Esophagus squamous epithelium (tissue), 5 donors: ENCODE measurements around the gene AK8. TPM values are rescaled to one million over a fixed set of nuclear protein-coding genes. Genes with fewer than 3 reads are reported as not detected.

ENCODE experiments used
- DNase-seq: peaks from one replicate; lab custom pipeline; 2025; lab: John Stamatoyannopoulos, UW
- H3K27ac ChIP-seq, 4 donors: fragments of 200-600 bp; sonication (generic); one replicate each; pipeline ENCODE4 v1.5.1; 2016 to 2019; ENCODE audit warnings: mild to moderate bottlenecking in 1 of 4
- H3K27me3 ChIP-seq, 4 donors: fragments of 200-600 bp; sonication (generic); 1 replicate in 3 of 4; 2 replicates in 1 of 4; pipeline versions ENCODE4 v1.5.1 to v1.6.0; 2017 to 2021; ENCODE audit warnings: antibody characterized with exemption in 1 of 4
- H3K36me3 ChIP-seq, 3 donors: fragments of 200-600 bp; sonication (generic); one replicate each; pipeline ENCODE4 v1.5.1; 2016 to 2019
- H3K4me1 ChIP-seq, 3 donors: fragments of 200-600 bp; sonication (generic); one replicate each; pipeline ENCODE4 v1.5.1; 2017 to 2019
- H3K4me3 ChIP-seq, 4 donors: fragments of 200-600 bp; sonication (generic); 1 replicate in 3 of 4; 2 replicates in 1 of 4; pipeline ENCODE4 v1.5.1; 2016 to 2019; ENCODE audit warnings: mild to moderate bottlenecking in 2 of 4, moderate library complexity in 1 of 4
- H3K9me3 ChIP-seq, 3 donors: fragments of 200-600 bp; sonication (generic); one replicate each; pipeline ENCODE4 v1.5.1; 2016 to 2019
- CTCF ChIP-seq, 6 experiments: fragments of 450-650 bp in 4 of 6; fragments of 200-600 bp in 2 of 6; sonication (generic) in 2 of 6; IDR thresholded peaks; one replicate each; pipeline ENCODE4 v1.5.1; 2016 to 2019; ENCODE audit warnings: antibody characterized with exemption in 6 of 6, mild to moderate bottlenecking in 4 of 6, moderate library complexity in 4 of 6
- POLR2A ChIP-seq, 4 donors: fragments of 450-650 bp; IDR thresholded peaks; one replicate each; pipeline ENCODE4 v1.6.1; 2017; ENCODE audit warnings: antibody characterized with exemption in 4 of 4, mild to moderate bottlenecking in 4 of 4, moderate library complexity in 3 of 4
- WGBS, 2 donors: methylation state at CpG; one replicate each; pipeline ENCODE4 v1.1.5; 2018; 5-methylcytosine and 5-hydroxymethylcytosine counted together
- intact Hi-C: fragments of 100-400 bp; cut with DNase I; formaldehyde crosslinking; loops from one replicate; pipeline ENCODE4 v1.15.0; 2022
- total RNA-seq, 4 donors: library from RNA; depleted of rRNA; stranded (reverse); fragments of >200 nt; gene quantifications; one replicate each; pipeline ENCODE4 v1.1.0, GENCODE V29; 2016
- donor health status: DM: yes; HTN: yes; CAD: no.

Gene AK8
- total RNA-seq, 4 donors from 2014 or later = 0.38 to 1.1 (median 0.48) TPM; not detected in 1

GRCh38 chr9:132784286-132784830 is 93.7 kb downstream of the AK8 start:
- H3K4me3 ChIP-seq = no peak overlapping the region
- TF ChIP-seq CTCF (IDR thresholded peaks at IDR 0.05) = no peak
- TF ChIP-seq POLR2A (IDR thresholded peaks at IDR 0.05) = no peak
- intact Hi-C loops = no loop called here
- H3K4me1 ChIP-seq = no peaks in the 10 kb centered on the region
- H3K9me3 ChIP-seq = no peaks in the 10 kb centered on the region
- no peak overlapping the region for H3K27ac ChIP-seq
- DNase-seq = no peak
- H3K36me3 ChIP-seq = no peaks in the 10 kb centered on the region
- WGBS, 2 donors = 80 to 84% methylated on average over 4 of the region's 4 CpGs
- H3K27me3 ChIP-seq = peaks cover 0 to 13% (median 0%) of the 10 kb centered on the region in 4 donors

GRCh38 chr9:132783006-132783405 is 95.1 kb downstream of the AK8 start:
- Histone ChIP-seq H3K4me1 (no peaks in the 10 kb centered on the region), H3K27ac (no peak overlapping the region), H3K27me3 (peaks cover 0 to 17% (median 0%) of the 10 kb centered on the region in 4 donors), H3K36me3 (no peaks in the 10 kb centered on the region), H3K9me3 (no peaks in the 10 kb centered on the region), H3K4me3 (no peak overlapping the region)
- 58 to 63% methylated on average over 4 of the region's 4 CpGs for WGBS, 2 donors
- intact Hi-C loops = no loop called here
- DNase-seq = no peak
- TF ChIP-seq POLR2A (IDR thresholded peaks at IDR 0.05) (no peak), CTCF (IDR thresholded peaks at IDR 0.05) (no peak)

- WGBS, 2 donors = 60 to 69% methylated on average over 7 to 8 of the region's 9 CpGs
- no peaks in the 10 kb centered on the region for H3K9me3 ChIP-seq
- H3K4me1 ChIP-seq = no peaks in the 10 kb centered on the region
- TF ChIP-seq CTCF (IDR thresholded peaks at IDR 0.05) = no peak
- no peak for DNase-seq
- intact Hi-C loops = no loop called here
- no peak overlapping the region for H3K4me3 ChIP-seq
- H3K36me3 ChIP-seq = no peaks in the 10 kb centered on the region
- H3K27ac ChIP-seq = no peak overlapping the region
- peaks cover 0 to 17% (median 0%) of the 10 kb centered on the region in 4 donors for H3K27me3 ChIP-seq
Measured at GRCh38 chr9:132782037-132782436, 96.0 kb downstream of the AK8 start.

- no peaks in the 10 kb centered on the region for H3K4me1 ChIP-seq
- no peak overlapping the region for H3K27ac ChIP-seq
- H3K36me3 ChIP-seq = no peaks in the 10 kb centered on the region
- no peak for TF ChIP-seq CTCF (IDR thresholded peaks at IDR 0.05)
- no peak for TF ChIP-seq POLR2A (IDR thresholded peaks at IDR 0.05)
- H3K27me3 ChIP-seq = peaks cover 0 to 11% (median 0%) of the 10 kb centered on the region in 4 donors
- 55 to 58% methylated on average over 7 to 8 of the region's 8 CpGs for WGBS, 2 donors
- intact Hi-C loops = no loop called here
- no peak overlapping the region for H3K4me3 ChIP-seq
- H3K9me3 ChIP-seq = no peaks in the 10 kb centered on the region
- no peak for DNase-seq
Measured at GRCh38 chr9:132780230-132781007, 97.7 kb downstream of the AK8 start.

- 70 to 100% methylated on average over 1 to 2 of the region's 6 CpGs for WGBS, 2 donors
- TF ChIP-seq POLR2A (IDR thresholded peaks at IDR 0.05) (no peak), CTCF (IDR thresholded peaks at IDR 0.05) (no peak)
- H3K27ac ChIP-seq = no peak overlapping the region
- no peaks in the 10 kb centered on the region for H3K9me3 ChIP-seq
- no peaks in the 10 kb centered on the region for H3K36me3 ChIP-seq
- H3K27me3 ChIP-seq = peaks cover 0 to 8% (median 0%) of the 10 kb centered on the region in 4 donors
- intact Hi-C loops = no loop called here
- DNase-seq = no peak
- no peaks in the 10 kb centered on the region for H3K4me1 ChIP-seq
- H3K4me3 ChIP-seq = no peak overlapping the region
Measured at GRCh38 chr9:132776891-132777290, 101.2 kb downstream of the AK8 start.
